HG03575 (cell line): Measurements from ENCODE around the gene DNER.

ENCODE experiments used
- ATAC-seq: cut with Tn5 transposase; IDR thresholded peaks from one replicate; pipeline ENCODE4 v1.9.1; 2021; ENCODE audit not compliant: unreplicated experiment, insufficient number of reproducible peaks, low FRiP score; ENCODE audit errors: extremely low read depth

The DNER gene

GRCh38 chr2:229586746-229587705 is 127.3 kb downstream of the DNER start:
- ATAC-seq, result no peak

GRCh38 chr2:229586012-229586411 is 128.3 kb downstream of the DNER start:
- ATAC-seq, result no peak

- no peak for ATAC-seq
Measured at GRCh38 chr2:229582151-229582550, 132.2 kb downstream of the DNER start.

GRCh38 chr2:229578052-229578846 is 136.1 kb downstream of the DNER start:
- ATAC-seq, result no peak

GRCh38 chr2:229575569-229576315 is 138.6 kb downstream of the DNER start:
- ATAC-seq, result no peak

GRCh38 chr2:229572507-229573271 is 141.7 kb downstream of the DNER start:
- ATAC-seq, result no peak

- ATAC-seq, result no peak
Measured at GRCh38 chr2:229571243-229571642, 143.1 kb downstream of the DNER start.

GRCh38 chr2:229566370-229566769 is 148.0 kb downstream of the DNER start:
- no peak for ATAC-seq

GRCh38 chr2:229564300-229564907 is 150.0 kb downstream of the DNER start:
- ATAC-seq, result no peak

GRCh38 chr2:229563388-229563787 is 151.0 kb downstream of the DNER start:
- no peak for ATAC-seq

- ATAC-seq, result no peak
Measured at GRCh38 chr2:229562472-229563127, 151.8 kb downstream of the DNER start.

GRCh38 chr2:229559986-229560385 is 154.4 kb downstream of the DNER start:
- no peak for ATAC-seq

GRCh38 chr2:229553091-229553490 is 161.3 kb downstream of the DNER start:
- ATAC-seq, result no peak

GRCh38 chr2:229543176-229543873 is 171.0 kb downstream of the DNER start:
- no peak for ATAC-seq

GRCh38 chr2:229539628-229540027 is 174.7 kb downstream of the DNER start:
- ATAC-seq, result no peak

- no peak for ATAC-seq
Measured at GRCh38 chr2:229531594-229531993, 182.8 kb downstream of the DNER start.

- ATAC-seq, result no peak
Measured at GRCh38 chr2:229530434-229530833, 183.9 kb downstream of the DNER start.
